SKM-1 treated with dmso at 0.1 percent for 144 hours (cell line): ENCODE measurements around the gene THOC6.

ENCODE experiments used
- DNase-seq: peaks from one replicate; lab custom pipeline; 2025; ENCODE audit not compliant: unreplicated experiment; lab: John Stamatoyannopoulos, UW

THOC6 gene

DNA sequence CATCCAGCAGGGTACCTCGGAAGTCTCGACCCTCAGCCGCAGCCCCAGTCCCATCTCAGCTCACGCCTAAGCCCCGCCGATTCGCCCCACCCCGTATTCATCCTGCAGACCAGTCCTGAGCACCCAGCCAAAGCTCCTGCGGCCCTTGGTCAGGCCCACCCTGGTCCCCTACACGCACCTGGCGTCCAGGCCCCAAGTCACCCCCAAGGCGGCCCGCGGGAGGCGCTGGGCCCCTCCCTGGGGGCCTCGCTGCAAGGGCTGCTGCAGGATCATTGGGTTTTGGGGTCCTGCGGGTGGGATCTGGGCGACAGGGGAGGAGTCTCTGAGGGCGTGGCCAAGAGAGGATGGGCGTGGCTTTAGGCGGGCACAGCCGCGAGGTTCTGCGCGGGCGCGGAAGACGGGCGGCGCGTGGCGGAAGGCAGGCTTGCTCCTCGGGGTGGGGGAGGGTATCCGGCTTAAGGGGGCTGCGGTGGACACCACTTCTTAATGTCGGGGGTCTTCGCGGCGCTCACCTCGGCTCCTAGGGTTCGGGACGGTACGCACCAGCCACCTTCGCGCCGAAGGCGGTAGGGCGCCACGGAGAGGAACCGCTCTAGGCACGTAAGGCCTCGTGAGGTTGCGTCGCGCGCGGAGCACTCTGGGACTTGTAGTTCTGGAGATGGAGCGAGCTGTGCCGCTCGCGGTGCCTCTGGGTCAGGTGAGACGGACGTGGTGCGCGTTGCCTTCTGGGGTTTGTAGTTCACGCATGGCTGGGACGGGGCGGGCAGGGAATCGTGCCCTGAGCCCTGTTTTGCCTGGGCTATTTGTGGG is at the start of gene THOC6, which contains the start of gene HCFC1R1:
Gene THOC6 (plus strand): TSS at position 367 of the 810 bp plus-strand sequence. CDS start 292 bp downstream, at position 659.
Gene HCFC1R1 (minus strand): TSS at position 274 of the 810 bp plus-strand sequence. CDS start 1 bp downstream, at position 273.
- peak; percentile 97 for DNase-seq

DNA sequence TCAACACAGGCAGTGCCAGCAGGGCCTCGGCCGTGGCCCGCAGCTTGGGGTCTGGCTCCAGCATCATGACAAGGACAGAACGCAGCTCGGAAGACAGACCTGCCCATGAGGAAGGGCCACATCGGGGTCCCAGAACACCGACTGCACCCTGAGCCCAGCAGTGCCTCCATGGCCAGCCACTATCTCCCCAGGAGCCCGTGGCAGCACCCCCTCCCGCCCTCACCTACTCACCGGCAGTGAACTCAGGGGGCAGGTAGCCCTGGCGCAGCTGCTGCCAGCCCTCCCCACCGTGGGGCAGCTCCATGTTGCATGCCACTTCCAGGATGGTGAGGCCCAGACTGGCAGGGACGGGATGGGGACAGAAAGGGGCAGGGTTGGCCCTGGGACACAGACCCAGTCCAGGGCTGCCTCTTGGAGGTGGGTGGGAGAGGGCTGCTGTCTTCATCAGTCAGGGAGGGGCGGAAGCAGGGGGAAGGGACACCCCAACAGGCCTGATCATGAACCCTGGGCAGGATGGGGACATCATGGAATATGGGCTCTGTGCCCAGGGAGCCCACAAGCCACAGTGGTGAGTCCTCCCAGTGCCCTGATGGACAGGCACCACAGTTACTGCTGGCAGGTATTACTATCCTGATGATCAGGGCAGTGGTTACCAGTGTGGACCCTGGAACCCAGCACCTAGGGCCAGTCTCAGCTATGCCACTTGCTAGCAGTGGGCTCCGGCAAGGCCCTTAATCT is 49.3 kb upstream of the THOC6 start:
- no peak for DNase-seq

DNA sequence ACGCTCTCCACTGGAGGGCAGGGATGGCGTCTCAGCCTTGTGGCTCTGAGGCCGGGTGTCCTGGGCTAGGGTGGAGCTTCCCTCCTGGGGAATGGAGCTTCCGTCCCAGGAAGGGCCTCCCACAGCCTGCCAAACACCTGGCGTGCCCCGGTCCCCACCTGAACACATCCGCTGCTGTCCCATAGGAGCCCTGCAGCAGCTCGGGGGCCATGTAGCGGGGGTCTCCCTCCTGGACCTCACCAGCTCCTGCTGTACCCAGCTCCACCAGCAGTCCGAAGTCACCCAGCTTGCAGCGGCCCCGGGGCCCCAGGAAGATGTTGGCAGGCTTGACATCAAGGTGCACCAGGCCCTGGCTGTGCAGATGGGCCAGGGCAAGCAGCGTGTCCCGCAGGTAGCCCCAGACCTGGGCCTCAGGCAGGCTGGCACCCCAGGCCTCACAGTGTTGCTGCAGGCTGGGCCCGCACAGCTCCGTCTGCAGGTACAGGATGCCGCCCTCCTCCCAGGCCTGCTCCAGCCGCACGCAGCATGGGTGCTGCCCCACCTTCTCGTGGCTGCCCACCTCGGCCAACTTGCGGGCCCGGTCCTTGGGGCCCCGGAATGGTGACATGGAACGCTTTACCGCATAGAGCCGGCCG is 48.6 kb upstream of the THOC6 start:
- DNase-seq = no peak

DNA sequence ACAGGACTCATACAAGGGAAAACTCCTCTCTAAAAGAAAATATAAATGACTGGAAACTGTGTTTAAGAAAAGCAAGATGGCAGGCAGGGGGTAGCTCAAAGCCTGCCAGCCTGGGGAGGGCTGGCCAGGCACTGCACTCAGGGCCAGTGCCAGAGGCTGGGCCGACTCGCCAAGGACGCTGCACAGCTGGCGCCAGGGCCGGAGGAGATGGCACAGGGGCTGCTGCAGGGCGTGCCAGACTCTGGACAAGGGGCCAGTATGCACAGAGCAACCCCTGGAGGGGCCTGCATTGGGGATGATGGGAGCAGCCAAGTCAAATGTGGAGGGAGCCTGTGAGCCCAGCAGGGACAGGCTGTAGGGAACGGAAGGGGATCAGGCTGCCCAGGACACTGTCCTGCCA is 47.6 kb upstream of the THOC6 start:
- no peak for DNase-seq

DNA sequence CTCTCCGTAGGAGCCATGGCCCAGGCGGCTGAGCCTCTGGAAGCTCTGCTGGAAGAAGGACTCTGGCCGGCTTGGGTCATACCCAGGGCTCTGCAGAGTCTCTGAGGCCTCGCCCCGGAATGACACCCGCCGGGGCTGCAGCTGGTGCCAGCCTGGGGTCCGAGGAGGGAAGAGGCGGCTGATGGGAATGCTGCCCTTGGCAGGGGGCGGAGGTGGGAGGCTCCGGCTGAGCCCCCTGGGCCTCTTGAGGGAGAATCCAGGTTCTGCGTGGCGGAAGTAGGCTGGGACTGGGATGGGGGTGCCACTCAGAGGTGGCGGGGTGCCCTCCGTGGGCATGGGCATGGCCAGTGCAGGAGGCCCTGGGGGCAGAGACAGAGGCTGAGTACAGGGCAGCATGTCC is 47.2 kb upstream of the THOC6 start:
- no peak for DNase-seq

DNA sequence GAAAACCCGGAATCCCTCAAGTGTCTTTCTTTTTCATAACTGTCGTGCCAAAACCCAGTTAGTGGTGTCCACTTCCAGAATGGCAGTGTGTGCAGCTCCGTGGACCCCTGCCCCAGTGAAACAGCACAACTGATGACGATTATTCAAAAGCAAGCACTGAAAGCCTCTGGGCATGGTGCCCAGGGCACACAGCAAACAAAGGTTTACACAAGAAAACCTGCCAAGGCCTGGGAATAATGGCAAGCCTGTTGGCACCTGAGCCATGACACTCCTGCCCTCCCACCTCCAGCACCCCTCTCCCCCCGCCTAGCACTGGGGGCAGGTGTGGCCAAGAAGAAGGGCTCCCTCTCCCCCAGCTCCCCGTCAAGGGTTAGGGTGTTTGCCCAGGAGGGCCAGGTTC is 46.4 kb upstream of the THOC6 start:
- DNase-seq = no peak

DNA sequence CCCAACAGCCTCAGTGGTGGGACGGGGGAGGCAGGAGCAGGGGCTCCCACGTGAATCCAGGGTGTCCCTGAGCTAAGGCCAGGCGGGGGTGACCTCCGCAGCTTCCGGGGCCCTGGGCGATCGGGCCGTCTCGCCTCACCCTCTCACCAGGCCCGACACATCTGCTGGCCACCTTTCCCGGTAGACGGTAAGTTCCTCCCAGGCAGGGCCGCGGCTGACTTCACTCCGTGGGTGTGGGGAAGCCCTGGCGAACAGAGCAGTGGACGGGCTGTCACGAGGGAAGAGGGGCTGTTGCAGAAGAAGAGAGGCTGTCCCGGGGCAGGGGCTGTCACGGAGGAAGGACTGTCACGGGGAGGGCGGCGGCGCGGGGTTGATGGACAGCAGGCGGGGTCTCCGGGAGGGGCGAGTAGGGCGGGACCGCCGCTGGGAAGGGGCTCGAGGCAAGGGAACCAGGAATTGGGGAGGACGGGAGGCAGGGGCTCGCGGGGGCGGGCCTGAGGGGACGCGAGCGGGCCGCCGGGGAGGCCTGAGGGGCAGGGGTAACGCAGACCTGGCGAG is 44.1 kb upstream of the THOC6 start:
- no peak for DNase-seq

DNA sequence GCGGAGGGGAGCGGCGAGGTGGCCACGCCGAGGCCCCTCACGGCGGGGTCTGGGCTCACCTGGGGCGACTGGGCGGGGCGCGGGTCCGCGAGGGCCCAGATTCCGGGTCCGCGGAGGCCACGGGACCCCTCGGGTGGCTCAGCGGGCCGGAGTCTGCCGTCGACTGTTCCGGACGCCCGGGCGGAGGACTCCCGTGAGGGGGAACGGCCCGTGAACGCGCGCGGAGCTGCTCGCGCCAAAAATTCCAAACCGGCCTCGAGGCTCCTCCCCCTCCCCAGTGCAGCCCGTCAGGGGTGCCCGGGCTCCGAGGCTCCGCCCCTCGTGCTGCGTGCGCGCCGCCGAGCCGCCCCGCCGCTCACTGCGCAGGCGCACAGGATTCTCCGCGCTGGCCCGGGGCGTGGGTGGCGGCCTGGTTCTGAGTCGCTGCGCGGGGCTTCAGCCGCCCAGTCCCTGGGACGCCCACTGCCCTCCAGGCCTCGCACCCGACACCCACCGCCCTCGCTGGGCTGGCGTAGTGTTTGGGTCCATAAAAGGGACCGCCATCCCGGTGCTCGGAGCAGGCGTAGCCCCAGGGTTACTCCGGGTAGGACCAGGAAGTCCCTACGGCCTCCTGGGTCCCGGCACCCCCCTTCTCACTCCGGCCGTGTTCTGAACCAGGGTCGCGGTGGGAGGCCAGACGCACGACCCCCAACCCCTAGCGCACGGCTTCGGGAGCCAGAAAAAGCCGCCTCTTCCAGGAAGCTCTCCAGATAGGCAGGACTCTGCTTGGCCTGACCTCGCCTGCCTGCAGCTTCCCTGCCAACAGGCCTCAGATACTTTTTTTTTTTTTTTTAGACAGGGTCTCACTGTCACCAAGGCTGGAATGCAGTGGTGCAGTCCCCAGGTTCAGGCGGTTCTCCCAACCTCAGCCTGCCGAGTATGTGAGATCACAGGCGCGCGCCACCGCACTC is 43.3 kb upstream of the THOC6 start, which contains the start of gene PKMYT1:
Gene PKMYT1 (minus strand): TSS at position 220 of the 950 bp plus-strand sequence. CDS start 789 bp downstream, outside the sequence.
- DNase-seq = peak; percentile 87

DNA sequence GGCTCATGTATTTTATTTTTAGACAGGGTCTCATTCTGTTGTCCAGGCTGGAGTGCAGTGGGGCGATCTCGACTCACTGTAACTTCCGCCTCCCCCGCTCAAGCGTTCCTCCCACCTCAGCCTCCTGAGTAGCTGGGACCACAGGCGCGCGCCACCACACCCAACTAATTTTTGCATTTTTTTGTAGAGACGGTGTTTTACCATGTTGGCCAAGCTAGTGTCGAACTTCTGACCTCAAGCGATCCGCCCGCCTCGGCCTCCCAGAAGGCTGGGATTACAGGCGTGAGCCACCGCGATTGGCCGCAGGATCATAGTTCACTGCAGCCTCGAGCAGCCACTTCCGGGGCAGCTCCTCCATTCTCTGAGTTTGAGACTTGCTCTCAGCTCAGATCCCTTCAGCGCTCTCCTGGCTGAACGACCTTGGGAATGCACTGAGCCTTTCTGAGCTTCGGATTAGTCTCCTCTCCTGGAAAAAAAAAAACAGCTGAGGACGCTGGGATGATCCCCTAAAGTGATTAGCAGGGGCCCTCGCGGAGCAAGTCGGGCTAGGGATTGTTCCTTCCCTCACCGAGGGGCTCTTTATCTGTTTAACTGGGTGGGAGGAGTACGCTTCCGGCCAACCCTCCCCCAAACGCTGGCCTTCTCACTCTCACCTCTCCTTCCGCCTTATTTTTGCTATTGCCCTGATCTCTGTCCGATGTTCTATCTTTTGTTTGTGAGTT is 42.5 kb upstream of the THOC6 start:
- DNase-seq = no peak

DNA sequence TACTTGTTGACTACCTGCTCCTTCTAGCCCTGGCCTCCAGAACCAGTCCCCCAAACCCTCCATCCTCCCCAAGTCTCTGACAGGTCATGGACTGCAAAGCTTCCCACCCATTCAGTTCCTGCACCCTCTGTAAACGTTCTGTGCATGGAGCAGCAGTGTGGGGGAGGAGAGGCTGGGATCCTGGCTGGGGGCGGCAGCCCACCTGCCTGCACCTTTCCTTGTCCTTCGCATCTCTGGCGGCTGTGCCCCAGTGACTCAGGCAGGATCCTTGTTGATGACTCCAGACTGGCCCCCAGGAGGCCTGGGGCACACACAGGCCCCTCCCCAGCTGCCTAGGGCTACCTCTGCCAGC is 42.0 kb upstream of the THOC6 start:
- no peak for DNase-seq

DNA sequence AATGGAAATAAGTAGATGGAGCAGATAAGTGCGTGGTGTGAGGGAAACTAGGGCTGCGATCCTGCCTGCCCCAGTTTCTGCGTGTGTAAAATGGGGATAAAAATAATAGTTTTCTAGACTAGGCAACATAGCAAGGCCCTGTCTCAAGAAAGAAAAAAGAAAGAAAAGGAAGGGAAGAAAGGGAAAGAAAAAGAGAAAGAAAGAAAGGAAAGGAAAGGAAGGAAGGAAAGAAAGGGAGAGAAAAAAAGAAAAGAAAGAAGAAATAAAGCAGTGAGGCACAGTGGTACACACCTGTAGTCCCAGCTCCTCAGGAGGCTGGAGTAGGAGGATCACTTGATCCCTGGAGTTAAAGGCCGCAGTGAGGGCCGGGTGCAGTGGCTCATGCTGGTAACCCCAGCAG is 41.4 kb upstream of the THOC6 start:
- DNase-seq = no peak

DNA sequence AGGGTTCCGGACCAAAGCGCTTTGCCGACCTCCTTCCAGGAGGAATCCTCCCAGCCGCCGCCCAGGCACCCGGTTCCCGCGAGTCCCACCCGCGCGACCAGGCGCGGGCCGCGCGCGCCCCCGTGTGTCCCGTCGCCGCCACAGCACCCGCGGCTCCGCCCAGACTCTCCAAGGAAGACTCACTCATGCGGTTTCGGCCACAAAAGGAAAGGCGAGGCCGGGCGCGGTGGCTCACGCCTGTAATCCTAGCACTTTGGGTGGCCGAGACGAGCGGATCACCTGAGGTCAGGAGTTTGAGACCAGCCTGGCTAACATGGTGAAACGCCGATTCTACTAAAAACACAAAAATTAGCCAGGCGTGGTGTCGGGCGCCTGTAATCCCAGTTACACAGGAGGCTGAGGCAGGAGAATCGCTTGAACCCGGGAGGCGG is 40.1 kb upstream of the THOC6 start:
- DNase-seq = peak; percentile 80

DNA sequence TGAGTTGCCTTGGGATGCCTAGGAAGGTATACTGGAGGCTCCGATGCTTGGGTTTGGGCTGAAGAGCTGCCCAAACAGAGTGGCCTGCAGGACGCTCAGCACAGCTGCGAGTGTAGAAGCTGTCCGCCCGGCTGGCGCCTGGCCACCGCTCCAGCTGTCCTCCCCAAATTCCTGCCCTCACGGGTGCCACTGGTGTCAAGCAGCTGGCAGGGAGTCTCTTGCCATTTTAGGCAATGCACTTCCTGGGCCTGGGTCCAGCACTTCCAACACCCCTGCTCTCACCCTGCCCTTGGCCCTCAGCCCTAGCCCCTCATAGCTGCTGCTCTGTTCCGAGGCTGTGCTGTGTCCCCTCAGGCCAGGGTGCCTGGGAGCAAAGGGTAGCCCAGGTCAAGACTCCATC is 38.4 kb upstream of the THOC6 start:
- no peak for DNase-seq

DNA sequence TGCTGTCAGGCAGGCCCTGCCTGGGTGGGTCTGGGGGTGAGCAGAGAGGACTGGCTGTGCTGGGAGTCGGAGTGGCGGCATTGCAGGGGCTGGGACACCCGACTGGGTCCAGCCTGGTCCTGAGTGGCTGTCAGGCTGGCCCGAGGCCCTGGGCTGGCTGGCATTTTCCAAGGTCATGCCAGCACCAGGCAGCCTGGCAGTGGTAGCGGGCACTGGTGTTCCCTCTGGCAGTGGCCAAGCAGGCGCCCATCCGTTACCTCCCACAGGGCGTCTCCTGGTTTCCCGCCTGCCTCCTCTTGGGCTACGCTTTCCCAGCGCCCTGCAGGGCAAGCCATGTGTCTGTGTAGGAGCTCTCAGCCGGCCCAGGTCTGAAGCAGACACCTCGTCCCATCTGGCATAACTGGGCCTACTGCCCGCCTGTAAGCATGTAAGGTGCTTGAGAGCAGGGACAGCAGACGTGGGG is 37.9 kb upstream of the THOC6 start:
- DNase-seq = no peak

DNA sequence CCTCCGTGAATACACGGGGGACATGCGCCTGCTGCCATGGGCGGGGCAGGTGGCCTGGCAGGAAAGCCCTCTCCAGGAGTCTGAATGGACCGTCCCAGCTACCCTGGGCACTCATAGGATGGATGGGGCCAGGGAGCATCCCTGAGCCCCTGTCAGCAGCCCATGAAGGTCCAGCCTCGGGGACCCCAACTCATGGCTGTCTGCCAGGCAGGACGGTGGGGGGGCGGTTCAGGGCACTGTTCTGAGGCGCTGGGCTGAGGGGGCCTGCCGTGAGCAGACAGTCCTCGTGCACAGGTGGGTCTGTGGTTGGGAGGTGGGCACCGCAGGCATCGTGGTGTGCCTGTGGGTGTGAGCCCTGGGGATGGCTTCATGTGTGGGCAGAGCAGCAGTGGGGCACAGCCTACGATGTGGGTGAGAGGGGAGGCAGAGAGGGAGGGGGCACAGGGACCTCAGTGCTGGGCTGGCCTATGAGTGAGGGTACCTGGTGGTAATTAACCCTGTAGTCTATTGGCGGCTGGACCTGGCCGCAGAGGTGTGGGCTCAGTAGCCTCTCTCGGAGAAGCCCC is 37.1 kb upstream of the THOC6 start:
- no peak for DNase-seq

DNA sequence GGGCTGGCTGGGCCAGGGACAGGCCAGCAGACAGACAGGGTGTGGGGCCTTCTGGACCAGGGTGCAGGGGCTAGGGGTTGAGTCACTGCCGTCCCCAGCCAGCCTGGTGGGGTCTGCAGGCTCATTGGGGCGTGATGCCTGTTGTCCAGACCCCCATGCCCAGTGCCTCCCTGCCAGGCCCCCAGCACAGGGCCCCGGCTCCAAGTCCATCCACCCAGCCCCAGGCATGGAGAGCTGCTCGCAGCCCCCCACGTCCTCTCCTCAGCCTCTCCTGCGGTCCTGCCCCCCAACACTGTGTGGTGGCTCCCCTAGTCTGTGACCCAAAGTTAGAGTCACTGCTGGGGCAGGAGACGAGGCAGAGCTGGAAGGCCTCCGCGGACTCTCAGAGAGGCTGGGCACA is 36.5 kb upstream of the THOC6 start:
- DNase-seq = no peak

DNA sequence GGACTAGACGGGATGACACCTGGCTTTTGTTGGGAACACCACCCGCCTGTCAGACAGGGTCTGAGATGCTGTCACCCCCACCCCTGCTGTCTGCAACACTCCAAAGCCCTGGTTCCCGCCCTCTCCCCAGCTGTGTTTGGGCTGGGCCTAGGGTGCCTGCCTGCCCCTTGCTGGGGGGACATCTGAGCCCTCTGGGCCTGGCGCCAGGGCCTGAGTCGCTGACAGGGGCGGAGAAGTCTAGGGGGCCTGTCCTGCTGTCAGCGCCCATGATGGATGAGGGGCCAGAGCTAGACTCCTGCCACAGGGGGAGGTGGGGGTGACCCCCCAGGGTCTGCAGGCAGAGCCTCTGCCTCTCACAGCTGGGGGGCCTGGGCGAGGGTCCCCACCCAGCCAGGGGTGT is 36.0 kb upstream of the THOC6 start:
- DNase-seq = no peak

DNA sequence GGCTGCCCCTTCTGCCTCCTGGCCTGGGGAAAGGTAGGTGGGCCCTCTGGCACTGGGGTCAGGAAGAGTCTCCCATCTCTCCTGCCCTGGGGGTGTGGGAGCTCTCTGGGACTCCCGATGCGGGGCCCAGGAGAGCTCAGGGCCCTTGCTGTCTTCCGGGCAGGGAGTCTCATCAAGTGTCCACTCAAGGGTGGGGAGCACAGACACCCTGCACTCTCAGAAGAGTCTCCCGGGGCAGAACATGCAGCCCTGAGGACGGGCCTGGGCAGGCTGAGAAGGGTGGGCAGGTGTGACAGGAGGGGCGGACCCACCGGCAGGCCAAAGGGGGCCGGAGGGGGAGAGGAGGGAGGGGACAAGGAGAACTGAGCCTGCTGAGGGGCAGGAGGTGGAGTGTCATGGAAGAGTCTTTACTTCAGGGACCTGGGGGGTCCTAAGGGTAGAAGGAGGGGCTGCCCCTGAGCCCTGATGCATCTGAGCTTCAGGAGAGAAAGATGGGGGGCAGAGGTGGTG is 35.2 kb upstream of the THOC6 start:
- DNase-seq = no peak

DNA sequence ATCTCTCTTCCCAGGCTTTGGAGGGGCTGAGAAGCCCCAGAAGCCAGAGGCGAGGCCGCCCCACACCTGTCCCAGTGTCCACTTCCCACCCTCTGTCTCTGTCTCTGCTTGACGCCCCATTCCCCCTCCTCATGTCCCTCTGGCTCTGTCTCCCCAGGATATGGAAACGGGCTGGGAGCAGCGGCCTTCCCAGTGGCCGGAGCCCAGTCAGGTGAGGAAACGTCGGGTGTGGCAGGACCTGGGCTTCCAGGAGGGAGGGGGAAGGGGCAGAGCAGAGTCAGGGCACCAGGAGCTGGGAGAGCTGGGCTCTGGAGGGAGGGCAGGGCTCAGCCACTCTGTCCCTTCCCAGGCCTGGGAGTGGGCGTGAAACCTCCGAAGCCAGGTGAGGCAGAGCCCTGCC is 32.9 kb upstream of the THOC6 start:
- DNase-seq = no peak
